Hepatic stellate cell (primary cell): ENCODE data around the gene SPON1.
A peak's percentile ranks its signal among the peaks of the same experiment; 100 is the strongest.
"Not testable (repeated sequence)": the region's sequence is repeated elsewhere in the genome, so short reads cannot be mapped to it uniquely, and the experiment has no call there.

Experiments used
- DNase-seq: peaks from one replicate; pipeline ENCODE4 v3.0.0; 2011; ENCODE audit warnings: low spot score

The SPON1 gene

DNA sequence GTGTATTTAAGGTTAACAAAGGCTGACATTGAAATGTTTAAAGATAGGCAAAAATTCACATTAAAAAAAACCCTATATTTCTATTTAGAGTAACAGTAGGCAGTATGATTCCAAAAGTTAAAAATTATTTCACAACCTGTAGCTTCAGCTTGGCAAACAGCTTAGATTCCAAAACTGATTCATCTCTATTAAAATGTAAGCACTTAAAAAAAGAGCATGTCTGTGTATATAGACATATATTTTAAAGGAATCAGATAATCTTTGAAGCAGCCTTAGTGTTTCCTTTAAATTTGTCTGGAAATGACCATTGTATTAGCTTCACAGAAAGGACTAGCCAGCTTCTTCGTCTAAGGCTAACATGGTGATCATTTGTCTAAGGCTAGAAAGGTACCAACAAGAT, 316.3 kb downstream of the SPON1 start:
- DNase-seq: not testable (repeated sequence)

DNA sequence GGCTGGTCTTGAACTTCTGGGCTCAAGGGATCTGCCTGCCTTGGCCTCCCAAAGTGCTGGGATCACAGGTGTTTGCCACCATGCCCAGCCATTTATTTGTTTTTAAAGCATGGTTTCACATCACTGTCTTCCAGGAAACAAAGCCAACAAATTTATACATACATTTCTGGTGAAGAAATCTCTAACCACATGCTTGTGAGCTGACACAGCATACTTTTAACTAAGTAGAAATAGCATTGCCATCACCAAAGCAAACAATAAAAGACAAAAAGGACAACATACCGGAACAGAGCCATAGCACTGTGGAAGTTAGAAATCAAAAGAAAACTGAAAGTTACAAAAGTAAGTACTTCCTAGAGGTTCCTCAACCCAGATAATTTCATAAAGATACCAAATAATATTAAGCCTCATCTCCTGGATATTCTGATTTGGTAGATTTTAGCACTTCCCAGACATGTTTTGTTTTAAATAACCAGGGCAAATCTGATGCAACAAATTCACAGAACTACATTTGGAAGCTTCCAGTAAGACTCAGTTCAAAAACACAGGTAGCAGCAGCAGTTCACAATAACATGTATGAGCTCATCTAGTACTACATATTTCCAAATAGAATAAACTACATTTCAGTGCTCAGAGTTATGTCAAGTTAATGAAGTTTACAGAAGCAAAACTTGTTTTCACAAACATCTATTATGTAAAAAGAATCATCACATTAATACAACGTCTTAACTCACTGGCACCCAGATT, 325.8 kb downstream of the SPON1 start:
- DNase-seq: peak; percentile 62

DNA sequence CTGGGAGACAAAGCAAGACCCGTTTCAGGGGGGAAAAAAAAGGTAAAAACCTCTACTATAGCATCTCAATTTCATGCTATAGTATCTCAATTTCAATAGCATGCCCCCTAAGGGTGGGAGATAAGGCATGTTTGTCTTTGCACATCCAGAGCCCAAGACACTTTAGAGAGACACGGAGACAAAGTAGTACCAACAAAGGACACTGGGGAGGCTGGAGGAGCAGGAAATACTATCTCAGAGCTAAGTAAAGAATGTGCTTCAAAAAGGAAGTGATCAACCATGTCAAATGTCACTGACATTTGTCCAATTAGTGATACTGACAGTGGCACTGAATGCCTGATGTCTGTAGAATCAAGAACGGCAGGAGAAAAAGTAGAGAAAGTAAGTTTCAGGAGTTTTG, 327.9 kb downstream of the SPON1 start:
- DNase-seq: no peak

DNA sequence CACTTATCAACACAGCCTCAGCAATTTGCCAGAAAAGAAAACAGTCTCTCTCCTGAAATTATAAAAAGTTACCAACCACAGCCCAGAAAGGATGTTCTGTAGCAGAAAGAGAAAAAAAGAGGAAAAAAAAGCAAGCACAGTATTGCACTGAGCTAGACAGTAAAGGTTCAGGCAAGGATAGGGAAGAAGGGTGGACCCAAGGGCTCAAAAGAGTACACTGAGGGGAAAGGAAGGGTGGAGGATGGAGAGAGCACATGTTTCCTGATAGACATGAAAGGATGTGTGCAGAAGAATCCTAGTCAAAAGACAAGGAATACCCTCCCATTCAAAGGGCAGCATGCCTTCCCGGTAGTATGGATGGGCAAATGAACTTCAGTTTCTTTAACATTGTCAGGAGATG, 337.4 kb downstream of the SPON1 start:
- DNase-seq: no peak

DNA sequence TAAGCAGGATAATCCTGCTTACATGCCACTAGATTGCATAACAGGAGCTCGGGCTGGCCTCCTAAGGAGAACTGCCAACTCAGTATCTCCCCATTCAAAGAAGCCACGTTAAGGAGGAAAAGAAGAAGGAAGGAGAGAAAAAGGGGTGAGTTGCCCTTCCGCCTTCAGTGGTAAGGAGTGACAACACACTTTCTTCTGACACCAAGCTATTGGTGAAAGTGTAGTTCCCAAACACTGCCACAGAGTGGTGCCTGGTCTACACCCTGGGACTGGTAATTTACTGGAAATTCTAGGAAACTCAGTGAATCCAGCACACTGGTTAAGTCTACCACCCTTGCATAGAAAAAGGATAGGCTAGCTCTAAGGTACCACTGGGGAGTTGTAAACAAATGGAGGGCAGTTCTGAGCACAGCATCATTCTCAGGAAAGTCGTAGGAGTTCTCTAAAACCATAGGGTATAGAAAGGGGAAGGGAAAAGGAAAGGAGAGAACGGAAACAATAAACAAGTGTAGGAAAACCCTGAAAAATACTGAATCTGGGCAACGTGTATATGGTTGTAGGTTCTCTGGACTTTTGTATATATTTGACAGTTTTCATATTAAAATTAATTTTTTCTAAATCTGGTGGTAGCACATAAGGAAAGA, 338.3 kb downstream of the SPON1 start:
- peak; percentile 48 for DNase-seq

DNA sequence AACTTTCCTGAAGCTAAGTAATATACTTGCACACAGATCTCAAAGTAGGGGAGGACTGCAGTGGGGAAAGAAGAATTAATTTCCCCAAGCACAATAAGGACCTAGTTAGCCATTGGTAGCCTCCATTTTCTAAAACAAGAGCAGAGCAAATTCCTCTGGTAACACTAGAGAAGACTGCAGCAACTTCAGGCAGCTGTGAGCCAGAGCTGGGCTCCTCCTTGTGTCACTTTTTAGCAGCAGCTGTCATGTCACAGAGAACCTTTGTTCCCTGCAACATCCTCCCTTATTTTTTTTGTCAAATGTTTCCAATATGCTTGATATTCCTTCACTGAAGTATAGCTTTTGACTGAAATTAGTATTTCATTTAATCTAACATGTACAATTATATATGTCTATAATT, 342.1 kb downstream of the SPON1 start:
- no peak for DNase-seq

DNA sequence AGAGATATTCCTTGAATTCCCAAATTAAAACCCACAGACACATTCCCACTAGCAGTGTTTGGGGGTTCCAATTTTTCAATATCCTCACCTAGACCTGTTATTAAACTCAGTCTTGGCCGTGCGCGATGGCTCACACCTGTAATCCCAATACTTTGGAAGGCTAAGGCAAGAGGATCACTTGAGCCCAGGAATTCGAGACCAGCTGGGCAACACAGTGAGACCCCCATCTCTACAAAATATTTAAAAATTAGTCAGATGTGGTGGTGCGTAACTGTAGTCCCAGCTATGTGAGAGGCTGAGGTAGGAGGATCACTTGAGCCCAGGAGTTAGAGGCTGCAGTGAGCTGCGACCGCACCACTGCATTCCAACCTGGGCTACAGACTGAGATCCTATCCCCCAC, 343.1 kb downstream of the SPON1 start:
- no peak for DNase-seq

DNA sequence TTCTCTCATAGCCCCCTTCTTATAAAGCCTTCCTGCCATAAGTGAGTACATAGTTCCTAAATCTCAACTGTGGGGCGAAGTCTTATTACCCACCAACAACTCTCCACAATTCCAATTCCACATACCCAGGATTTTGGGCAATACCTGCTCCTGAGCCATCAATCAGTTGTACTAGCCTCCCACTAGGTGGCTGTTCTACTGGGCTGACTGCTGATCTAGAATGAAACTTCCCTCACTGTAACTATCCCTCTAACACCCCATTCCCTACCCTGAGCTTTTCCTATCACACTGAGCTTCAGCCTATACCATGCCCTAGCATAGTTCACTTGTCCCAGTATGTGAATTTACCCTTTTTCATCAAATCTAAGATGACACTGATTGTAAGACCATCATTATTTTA, 344.0 kb downstream of the SPON1 start:
- DNase-seq: no peak

DNA sequence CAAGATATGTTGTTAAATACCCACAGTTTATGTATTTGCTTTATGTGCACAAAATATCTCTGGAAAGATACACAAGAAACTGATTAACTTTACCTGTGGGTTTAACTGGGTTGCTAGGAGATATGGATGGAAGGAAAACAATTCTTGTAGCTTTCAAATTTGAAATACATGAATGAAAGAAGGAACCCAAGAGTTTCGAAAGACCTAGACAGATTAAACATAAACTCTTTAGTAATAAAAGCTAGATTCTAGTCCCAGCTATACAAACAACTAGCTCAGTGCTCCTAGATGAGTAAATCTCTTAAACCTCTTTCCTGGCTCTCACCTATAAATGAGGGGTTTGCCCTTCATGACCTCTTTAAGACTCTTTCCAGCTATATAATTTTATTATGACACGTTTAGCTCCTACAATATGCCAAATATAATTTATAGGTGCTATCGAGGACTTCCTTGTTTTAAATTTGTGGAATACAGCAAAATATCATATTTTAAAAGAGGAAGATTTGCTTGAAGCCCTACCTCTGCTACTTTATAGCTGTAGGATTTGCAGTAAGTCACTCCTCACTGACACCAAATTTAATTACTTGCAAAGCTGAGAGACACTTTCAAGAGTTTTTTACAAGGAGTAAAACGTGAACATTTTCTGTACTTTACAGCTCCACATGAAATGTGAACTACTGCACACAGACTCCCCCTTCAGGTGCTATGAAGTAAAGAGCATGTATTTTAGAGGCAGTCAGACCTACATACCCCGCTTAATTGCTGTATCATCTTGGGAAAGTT, 345.8 kb downstream of the SPON1 start:
- DNase-seq: no peak

DNA sequence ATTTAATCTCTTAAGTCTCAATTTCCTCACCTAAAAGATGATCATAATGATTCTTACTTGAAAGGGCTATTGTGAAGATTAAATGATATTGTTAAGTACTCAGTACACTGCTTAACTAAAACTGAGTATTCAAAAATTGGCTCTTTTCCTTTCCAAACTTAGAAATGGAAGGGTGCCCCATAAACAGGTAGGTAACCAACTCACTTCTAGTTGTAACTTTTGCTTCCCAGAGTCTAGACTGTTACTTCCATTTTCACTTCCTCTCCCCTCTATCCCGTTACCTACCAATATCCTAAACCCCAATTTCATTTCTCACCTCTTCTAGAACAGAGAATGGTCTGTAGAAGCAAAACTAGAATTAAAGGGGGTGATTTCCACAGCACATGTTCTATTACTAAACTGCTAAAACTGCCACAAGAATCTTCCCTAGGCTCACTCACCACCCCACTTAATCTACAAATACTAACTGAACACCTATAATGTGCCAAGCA, 346.4 kb downstream of the SPON1 start:
- no peak for DNase-seq

DNA sequence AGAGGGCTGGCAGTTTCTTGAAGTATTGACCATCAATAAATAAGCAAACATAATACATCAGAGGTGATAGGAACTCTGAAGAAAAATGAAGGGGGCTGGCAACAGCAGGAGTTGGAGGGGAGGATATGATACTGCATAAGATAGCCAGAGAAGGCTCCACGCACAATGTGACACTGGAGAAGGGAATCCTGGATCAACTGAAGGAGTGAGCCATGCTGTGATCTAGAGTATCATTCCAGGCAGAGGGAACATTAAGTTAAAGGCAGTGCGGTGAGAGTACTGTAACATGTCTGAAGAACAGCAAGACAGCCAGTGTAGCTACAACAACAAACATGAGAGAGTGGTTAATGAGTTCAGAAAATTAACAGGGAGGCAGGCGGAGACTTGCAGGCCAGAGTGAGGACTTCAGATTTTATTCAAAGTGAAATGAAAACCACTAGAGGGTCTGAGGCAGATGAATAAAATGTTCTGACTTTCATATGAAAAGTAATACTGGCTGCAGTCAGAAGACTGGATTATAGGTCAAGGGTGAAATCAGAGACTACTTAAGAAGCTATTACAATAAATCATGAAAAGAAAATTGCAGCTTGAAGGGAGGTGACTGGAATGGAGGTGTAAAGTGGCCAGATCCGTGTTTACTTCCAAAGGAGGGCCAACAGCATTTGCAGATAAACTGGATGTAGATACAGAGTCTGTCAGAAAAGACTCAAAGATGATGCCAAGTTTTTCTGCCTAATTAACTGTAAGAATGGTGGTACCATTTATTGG, 347.1 kb downstream of the SPON1 start:
- DNase-seq: no peak

DNA sequence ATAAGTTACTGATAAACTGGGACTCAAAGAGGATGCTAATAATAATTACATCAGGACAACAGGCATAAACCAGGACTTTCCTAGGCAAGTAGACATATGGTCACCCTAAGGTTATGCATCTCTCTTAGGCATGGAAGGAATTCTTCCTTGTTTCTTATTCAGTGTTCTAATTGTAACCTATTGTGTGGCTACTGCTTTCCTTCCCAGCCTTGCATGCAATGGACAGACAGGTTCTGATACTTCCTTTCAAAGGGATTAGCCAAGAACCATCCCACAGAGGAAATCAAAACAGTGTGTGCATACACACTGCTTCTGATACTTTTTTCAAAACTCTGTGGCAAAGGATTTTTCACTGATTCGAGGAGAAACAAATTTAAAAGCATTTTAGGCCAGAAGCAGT, 348.2 kb downstream of the SPON1 start:
- no peak for DNase-seq

DNA sequence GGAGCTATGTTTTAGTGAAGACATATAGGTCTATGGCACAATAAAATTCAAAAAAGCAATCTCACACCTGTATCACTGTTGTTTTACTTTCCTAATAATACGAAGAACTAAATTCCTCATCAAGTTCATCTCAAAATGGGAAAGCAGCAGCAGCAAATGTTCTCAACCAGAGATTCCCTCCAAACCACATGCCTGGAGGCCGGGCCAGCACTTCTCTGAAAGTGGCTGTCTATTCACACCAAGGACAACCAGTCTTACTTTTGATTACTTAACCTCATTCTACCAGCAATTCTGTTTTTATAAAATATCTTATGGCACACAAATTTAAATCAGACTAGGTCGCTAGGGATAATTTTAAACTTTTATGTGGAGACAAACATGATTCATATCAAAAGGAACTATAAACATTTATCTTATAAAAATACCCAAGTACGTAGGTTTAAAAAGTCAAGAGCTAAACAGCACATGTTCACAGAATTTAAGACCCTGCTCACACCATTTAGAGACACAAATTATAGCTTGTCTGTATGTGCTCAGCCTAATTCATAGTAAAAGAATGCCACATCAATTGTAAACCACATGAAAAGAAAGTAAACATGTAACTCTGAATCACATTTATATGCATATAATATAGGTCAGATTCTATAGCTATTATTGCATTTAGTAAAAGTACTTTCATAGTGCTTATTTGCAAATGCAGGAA, 350.4 kb downstream of the SPON1 start:
- DNase-seq: peak; percentile 34

DNA sequence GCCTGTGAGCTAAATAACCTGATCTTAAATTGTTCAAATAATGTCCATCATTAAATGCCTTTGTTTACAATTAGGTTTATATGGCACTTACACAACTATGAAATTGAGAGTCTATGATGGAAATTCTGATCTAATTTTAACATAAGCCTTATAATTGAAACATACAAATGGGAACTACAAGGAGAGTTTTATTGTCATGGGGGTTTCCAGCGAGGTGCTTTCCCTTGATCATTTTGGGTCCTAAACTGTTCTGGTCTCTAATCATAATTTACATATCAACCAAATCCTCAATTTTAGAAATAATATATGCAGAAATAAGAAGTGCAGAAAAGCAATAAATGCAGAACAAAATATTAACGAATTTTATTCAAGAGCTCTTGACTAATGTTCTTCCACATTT, 351.6 kb downstream of the SPON1 start:
- no peak for DNase-seq

DNA sequence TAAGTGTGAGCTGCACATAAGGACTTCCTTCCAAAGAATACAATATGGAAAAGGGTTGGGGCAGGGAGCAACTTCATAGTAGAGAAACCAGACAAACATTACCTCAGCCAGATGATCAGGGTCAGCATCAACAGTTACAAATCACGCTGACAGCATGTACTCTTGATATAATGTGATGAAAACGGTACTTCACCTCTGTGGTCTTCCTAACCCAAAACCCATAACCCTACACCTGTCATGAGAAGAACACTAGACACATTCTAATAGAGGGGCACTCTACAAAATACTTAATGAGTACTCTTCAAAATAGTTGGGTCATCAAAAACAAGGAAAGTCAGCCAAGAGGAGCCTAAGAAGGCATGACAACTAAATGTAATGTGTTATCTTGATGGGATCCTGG, 352.6 kb downstream of the SPON1 start:
- no peak for DNase-seq
